Measurements from ENCODE around the gene STMP1. TPM values are rescaled to one million over a fixed set of nuclear protein-coding genes. Genes with fewer than 3 reads are reported as not detected.

The STMP1 gene
- total RNA-seq, 2 donors from 2014 or later = 25.7 to 27.4 TPM

DNA sequence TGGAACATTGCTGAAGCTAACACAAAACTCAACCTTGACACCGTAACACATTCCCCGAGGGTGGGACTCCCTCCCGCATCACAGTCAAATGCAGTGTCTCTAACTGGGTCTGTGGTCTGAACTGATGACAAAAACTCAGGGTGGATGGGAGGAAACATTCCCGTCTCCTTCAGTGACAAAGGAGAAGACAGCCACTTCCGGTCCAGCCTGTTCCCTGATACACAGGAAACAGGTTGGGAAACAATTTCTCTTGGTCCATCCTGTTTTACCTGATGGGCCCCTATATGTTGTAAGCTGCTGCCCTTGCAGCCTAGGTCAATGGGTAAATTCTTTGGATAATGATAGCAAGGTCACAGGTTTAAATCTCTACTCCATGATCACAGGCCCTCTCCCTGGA is 45.3 kb downstream of the STMP1 start:
- Histone ChIP-seq H3K27me3 (no peaks in the 10 kb centered on the region), H3K4me3 (no peak overlapping the region), H3K9ac (ENCODE audit: low read depth in 2 of 2, low read length in 2 of 2) (no peak overlapping the region), H3K36me3 (no peaks in the 10 kb centered on the region), H3K27ac (no peak overlapping the region), H3K9me3 (no peaks in the 10 kb centered on the region), H3K4me1 (no peaks in the 10 kb centered on the region)
- TF ChIP-seq, protein P1, sequence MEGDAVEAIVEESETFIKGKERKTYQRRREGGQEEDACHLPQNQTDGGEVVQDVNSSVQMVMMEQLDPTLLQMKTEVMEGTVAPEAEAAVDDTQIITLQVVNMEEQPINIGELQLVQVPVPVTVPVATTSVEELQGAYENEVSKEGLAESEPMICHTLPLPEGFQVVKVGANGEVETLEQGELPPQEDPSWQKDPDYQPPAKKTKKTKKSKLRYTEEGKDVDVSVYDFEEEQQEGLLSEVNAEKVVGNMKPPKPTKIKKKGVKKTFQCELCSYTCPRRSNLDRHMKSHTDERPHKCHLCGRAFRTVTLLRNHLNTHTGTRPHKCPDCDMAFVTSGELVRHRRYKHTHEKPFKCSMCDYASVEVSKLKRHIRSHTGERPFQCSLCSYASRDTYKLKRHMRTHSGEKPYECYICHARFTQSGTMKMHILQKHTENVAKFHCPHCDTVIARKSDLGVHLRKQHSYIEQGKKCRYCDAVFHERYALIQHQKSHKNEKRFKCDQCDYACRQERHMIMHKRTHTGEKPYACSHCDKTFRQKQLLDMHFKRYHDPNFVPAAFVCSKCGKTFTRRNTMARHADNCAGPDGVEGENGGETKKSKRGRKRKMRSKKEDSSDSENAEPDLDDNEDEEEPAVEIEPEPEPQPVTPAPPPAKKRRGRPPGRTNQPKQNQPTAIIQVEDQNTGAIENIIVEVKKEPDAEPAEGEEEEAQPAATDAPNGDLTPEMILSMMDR (IDR thresholded peaks at IDR 0.05) = no peak
- DNase-seq = no peak
- intact Hi-C loops (cut with DNase I) = no loop called here

DNA sequence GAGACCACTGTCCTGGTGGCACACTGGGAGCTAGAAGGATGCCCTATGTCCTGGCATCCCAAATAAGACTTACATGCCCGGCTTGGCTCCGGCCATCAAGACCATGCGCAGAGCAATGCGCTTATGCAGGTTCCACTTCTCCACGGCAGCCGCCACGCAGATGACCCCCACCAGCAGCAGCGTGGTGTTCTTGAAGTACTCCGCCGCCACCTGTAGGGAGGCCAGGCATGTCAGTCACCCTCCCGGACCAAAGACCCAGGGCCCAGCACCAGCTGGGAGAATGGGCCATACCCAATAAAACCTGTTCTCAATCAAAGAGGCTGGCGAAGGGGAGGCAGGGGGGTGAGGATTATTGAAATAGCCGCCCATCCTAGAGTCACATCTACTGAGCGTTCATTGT is 45.7 kb downstream of the STMP1 start:
- Histone ChIP-seq H3K36me3 (no peaks in the 10 kb centered on the region), H3K9ac (ENCODE audit: low read depth in 2 of 2, low read length in 2 of 2) (no peak overlapping the region), H3K9me3 (no peaks in the 10 kb centered on the region), H3K27ac (no peak overlapping the region), H3K4me1 (no peaks in the 10 kb centered on the region), H3K4me3 (no peak overlapping the region), H3K27me3 (no peaks in the 10 kb centered on the region)
- intact Hi-C loops (cut with DNase I) = no loop called here
- TF ChIP-seq, protein P1 (IDR thresholded peaks at IDR 0.05) = no peak
- no peak for DNase-seq

DNA sequence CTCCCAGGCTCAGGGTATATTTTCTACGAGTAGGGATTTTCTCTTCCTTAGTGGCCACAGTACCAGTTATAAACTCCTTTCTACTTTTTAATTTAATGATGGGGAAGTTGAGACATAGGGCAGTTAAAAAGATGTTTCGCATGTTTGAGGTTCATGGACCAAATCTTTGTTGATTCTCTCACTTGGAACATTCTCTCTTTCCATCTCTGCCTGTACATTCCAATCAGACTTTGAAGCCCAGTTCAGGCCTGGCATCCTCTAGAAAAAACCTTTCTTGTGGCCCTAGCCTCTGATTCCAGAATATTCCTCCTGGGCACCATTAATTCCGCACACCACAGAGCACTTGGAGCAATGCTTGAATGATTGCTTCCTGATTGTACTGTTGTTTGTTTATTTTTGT is 47.2 kb downstream of the STMP1 start:
- Histone ChIP-seq H3K27ac (no peak overlapping the region), H3K4me3 (no peak overlapping the region), H3K9ac (ENCODE audit: low read depth in 2 of 2, low read length in 2 of 2) (no peak overlapping the region), H3K4me1 (no peaks in the 10 kb centered on the region), H3K9me3 (no peaks in the 10 kb centered on the region), H3K36me3 (no peaks in the 10 kb centered on the region), H3K27me3 (no peaks in the 10 kb centered on the region)
- TF ChIP-seq, protein P1 (IDR thresholded peaks at IDR 0.05) = no peak
- DNase-seq = no peak
- intact Hi-C loops (cut with DNase I) = no loop called here

DNA sequence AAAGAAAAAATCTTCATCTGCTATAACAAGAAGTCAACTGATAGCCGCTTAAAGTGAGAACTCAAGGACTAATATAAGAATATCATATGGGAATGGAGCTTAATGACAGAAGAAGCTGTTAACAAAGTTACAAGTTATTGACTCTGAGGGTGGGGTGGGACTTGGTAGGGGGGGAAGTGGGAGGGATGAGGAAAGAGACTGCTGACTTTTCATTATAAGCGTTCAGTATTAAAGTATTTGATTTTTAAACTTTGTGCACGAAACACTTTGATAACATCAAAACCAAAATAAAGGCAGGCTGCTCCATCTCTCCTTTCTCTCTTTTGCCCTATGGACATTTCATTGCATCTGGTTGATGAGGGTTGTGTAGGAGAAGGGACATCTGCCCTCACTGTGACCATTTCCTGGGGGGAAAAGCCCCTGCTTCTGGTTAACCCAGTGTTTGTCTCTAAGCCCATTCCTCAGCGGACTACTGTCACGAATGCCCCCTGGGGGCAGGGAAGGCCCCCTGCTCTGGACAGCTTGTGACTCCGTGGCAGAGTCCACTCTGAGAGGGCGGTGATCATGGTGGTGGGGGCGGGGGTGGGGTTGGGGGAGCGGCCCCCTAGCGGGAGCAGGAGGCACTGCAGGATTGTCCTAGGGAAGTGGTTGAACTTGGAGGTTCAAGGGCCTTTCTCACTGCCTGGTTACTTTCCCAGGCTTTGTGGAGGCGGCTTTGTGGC is 48.3 kb downstream of the STMP1 start:
- intact Hi-C loops (cut with DNase I) = no loop called here
- DNase-seq = no peak
- Histone ChIP-seq H3K36me3 (no peaks in the 10 kb centered on the region), H3K4me3 (no peak overlapping the region), H3K9me3 (no peaks in the 10 kb centered on the region), H3K4me1 (no peaks in the 10 kb centered on the region), H3K9ac (ENCODE audit: low read depth in 2 of 2, low read length in 2 of 2) (no peak overlapping the region), H3K27ac (no peak overlapping the region), H3K27me3 (no peaks in the 10 kb centered on the region)
- TF ChIP-seq, protein P1 (IDR thresholded peaks at IDR 0.05) = peak; percentile 50

DNA sequence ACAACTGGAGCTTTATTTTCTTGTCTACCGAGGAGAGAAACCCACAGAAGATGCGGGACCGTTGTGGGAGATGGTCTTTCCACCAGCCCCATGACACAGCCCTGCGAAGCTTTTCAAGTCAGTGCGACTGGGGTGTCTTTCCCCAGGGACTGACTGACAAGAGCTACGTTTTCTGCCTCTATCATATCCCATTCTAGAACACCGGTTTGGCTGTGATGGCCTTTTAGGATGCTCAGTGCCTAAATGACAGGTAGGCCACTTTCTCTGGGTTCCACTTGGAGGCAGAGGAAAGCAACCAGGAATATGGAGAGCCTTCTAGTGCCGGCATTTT is 48.8 kb downstream of the STMP1 start:
- Histone ChIP-seq H3K4me3 (no peak overlapping the region), H3K27ac (no peak overlapping the region), H3K36me3 (no peaks in the 10 kb centered on the region), H3K9ac (ENCODE audit: low read depth in 2 of 2, low read length in 2 of 2) (no peak overlapping the region), H3K9me3 (no peaks in the 10 kb centered on the region), H3K27me3 (no peaks in the 10 kb centered on the region), H3K4me1 (no peaks in the 10 kb centered on the region)
- no peak for DNase-seq
- TF ChIP-seq, protein P1 (IDR thresholded peaks at IDR 0.05) = no peak
- intact Hi-C loops (cut with DNase I) = no loop called here
